Stimulated activated CD8-positive, alpha-beta memory T cell treated with anti-CD3 and anti-CD28 coated beads, Interleukin-15, amount 100 ng/mL, for 4 hours (primary cell): ENCODE data around the gene TMEM175.

Experiments used
- DNase-seq, 2 donors: peaks; one replicate each; pipeline ENCODE4 v3.0.0-alpha.2; 2020; ENCODE audit warnings: low read depth in 2 of 2

The TMEM175 gene

GRCh38 chr4:931960-932712 is at the start of gene TMEM175, which contains the start of gene GAK:
Gene TMEM175, plus strand, starts transcription at chr4:932460. Its CDS starts 15,280 bp downstream, at chr4:947740.
Gene GAK, minus strand, starts transcription at chr4:932316. Its CDS starts 129 bp downstream, at chr4:932187.
- DNase-seq = peak; percentile 89 to 97

- no peak for DNase-seq
These were observed 49.6 kb upstream of the TMEM175 start for GRCh38 chr4:882646-883045.

- no peak for DNase-seq
These were observed 48.7 kb upstream of the TMEM175 start for GRCh38 chr4:883377-884095.

- DNase-seq = no peak
These were observed 48.0 kb upstream of the TMEM175 start for GRCh38 chr4:884259-884658.

GRCh38 chr4:884896-885295 is 47.4 kb upstream of the TMEM175 start:
- no peak for DNase-seq

GRCh38 chr4:885353-885752 is 46.9 kb upstream of the TMEM175 start:
- no peak for DNase-seq

- no peak for DNase-seq
These were observed 46.0 kb upstream of the TMEM175 start for GRCh38 chr4:886244-886643.

GRCh38 chr4:887034-887763 is 45.1 kb upstream of the TMEM175 start:
- no peak for DNase-seq

GRCh38 chr4:888029-888428 is 44.2 kb upstream of the TMEM175 start:
- no peak for DNase-seq

- DNase-seq = no peak
These were observed 42.7 kb upstream of the TMEM175 start for GRCh38 chr4:889516-889915.

GRCh38 chr4:890036-890695 is 42.1 kb upstream of the TMEM175 start:
- no peak for DNase-seq

GRCh38 chr4:891747-892146 is 40.5 kb upstream of the TMEM175 start:
- DNase-seq = no peak

- DNase-seq = no peak
These were observed 39.5 kb upstream of the TMEM175 start for GRCh38 chr4:892780-893179.

- no peak for DNase-seq
These were observed 38.8 kb upstream of the TMEM175 start for GRCh38 chr4:893276-893994.

GRCh38 chr4:893995-894705 is 38.1 kb upstream of the TMEM175 start:
- no peak for DNase-seq

GRCh38 chr4:895596-895995 is 36.7 kb upstream of the TMEM175 start:
- DNase-seq = no peak

GRCh38 chr4:896216-896615 is 36.0 kb upstream of the TMEM175 start:
- DNase-seq = no peak

GRCh38 chr4:896630-897029 is 35.6 kb upstream of the TMEM175 start:
- no peak for DNase-seq

GRCh38 chr4:898123-898522 is 34.1 kb upstream of the TMEM175 start:
- DNase-seq = no peak

- DNase-seq = no peak
These were observed 33.2 kb upstream of the TMEM175 start for GRCh38 chr4:898869-899555.
